Activated T-cell treated with anti-CD3 and anti-CD28 coated beads, Interleukin-2, amount 50 U/mL, for 72 hours (primary cell): Measurements from ENCODE around the gene GSK3B. TPM values are rescaled to one million over a fixed set of nuclear protein-coding genes. Genes with fewer than 3 reads are reported as not detected.
"Not testable (repeated sequence)": the region's sequence is repeated elsewhere in the genome, so short reads cannot be mapped to it uniquely, and the experiment has no call there.

Experiments
- ATAC-seq, 2 donors: fragments of 150-1000 bp; cut with Tn5 transposase; replicated peaks in 1 of 2; 2 replicates each; pipeline ENCODE4 v1.10.0; 2021; ENCODE audit warnings: moderate library complexity in 2 of 2, mild to moderate bottlenecking in 1 of 2
- DNase-seq, 2 donors: peaks; one replicate each; pipeline ENCODE4 v3.0.0; 2021 to 2022; ENCODE audit warnings: mixed read lengths in 1 of 2
- H3K27ac Mint-ChIP-seq: one replicate; pipeline ENCODE4 v1.8.0; 2022; ENCODE audit warnings: mild to moderate bottlenecking, moderate library complexity, mixed read lengths
- H3K27me3 Mint-ChIP-seq: one replicate; pipeline ENCODE4 v1.8.0; 2022; ENCODE audit warnings: low read depth, mixed read lengths
- H3K36me3 Mint-ChIP-seq, 2 donors: one replicate each; pipeline ENCODE4 v1.8.0; 2022; ENCODE audit warnings: mixed read lengths in 2 of 2, mild to moderate bottlenecking in 1 of 2; ENCODE audit not compliant: insufficient read depth in 2 of 2
- H3K4me1 Mint-ChIP-seq: one replicate; pipeline ENCODE4 v1.8.0; 2022; ENCODE audit warnings: low read depth, mixed read lengths
- H3K4me3 Mint-ChIP-seq, 2 donors: one replicate each; pipeline ENCODE4 v1.8.0; 2022; ENCODE audit warnings: mild to moderate bottlenecking in 2 of 2, mixed read lengths in 2 of 2, moderate library complexity in 2 of 2
- H3K9me3 Mint-ChIP-seq, 2 donors: one replicate each; pipeline ENCODE4 v1.8.0; 2022; ENCODE audit warnings: mixed read lengths in 2 of 2
- total RNA-seq, 2 donors: library from RNA; stranded (reverse); gene quantifications; one replicate each; pipeline ENCODE4 v1.2.3, GENCODE V29; 2022

Gene GSK3B
- total RNA-seq, 2 donors from 2014 or later, result 35.4 to 37.5 TPM

DNA sequence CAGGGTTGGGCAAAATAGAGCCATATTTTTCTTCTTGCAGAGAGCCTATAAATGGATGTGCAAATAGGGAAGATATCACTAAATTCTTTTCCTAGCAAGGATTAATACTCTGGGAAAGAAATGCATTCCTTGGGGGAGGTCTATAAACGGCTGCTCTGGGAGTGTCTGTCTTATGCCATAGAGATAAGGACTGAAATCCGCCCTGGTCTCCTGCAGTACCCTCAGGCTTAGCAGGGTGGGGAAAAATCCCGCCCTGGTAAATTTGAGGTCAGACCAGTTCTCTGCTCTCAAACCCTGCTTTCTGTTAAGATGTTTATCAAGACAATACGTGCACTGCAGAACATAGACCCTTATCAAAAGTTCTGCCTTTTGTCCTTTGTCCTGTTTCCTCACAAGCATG lies 205.6 kb downstream of the GSK3B start:
- not testable (repeated sequence) for H3K4me3 Mint-ChIP-seq, DNase-seq, ATAC-seq, H3K27ac Mint-ChIP-seq, H3K9me3 Mint-ChIP-seq, H3K27me3 Mint-ChIP-seq
- H3K4me1 Mint-ChIP-seq, result peaks cover 19% of the 10 kb centered on the region
- H3K36me3 Mint-ChIP-seq, result peaks cover 13 to 14% of the 10 kb centered on the region in 2 donors

DNA sequence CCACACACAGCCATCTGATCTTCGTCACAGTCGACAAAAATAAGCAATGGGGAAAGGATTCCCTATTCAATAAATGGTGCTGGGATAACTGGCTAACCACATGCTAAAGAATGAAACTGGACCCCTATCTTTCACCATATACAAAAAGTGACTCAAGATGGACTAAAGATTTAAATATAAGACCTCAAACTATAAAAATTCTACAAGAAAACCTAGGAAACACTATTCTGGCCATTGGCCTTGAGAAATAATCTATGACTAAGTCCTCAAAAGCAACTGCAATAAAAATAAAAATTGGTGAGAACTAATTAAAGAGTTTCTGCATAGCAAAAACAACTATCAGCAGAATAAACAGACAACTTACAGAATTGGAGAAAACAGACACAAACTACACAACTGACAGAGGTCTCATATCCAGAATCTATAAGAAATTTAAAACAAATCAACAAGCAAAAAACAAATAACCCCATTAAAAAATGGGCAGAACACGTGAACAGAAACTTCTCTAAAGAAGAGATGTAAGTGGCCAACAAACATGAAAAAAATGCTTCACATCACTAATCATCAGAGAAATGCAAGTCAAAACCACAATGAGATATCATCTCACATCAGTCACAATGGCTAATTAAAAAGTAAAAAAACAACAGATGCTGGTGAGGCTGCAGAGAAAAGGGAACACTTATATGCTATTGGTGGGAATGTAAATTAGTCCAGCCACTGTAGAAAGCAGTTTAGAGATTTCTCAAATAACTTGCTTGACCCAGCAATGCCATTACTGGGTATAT lies 208.3 kb downstream of the GSK3B start:
- ATAC-seq, result no peak
- Mint-ChIP-seq H3K4me1 (peaks cover 6% of the 10 kb centered on the region), H3K27me3 (no peaks in the 10 kb centered on the region), H3K4me3 (no peak overlapping the region), H3K27ac (peak overlapping the region; percentile 46), H3K9me3 (peaks cover 3 to 5% of the 10 kb centered on the region in 2 donors), H3K36me3 (peaks cover 13 to 14% of the 10 kb centered on the region in 2 donors)
- no peak for DNase-seq

DNA sequence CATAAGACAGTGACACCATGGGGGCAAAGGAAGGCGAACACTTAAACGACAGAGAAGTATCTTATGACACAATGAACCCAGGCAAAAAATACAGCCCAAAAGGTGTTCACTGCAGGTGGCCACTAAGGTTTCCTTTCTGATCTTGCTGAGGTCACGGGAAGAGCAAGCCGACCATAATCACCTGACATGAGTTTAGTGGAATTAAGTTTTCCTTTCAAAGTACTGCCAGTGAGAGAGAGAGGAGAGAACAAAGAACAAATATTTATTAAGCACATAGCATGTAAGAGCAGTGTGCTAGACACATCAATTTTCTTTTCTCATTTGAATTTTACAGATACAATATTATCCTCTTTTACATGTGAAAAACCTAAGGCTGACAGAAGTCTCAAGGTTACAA lies 210.1 kb downstream of the GSK3B start:
- no peak overlapping the region for H3K4me3 Mint-ChIP-seq
- peak overlapping the region; percentile 38 for H3K27ac Mint-ChIP-seq
- H3K27me3 Mint-ChIP-seq, result no peaks in the 10 kb centered on the region
- H3K36me3 Mint-ChIP-seq, result peaks cover 10 to 12% of the 10 kb centered on the region in 2 donors
- ATAC-seq (no peak), DNase-seq (no peak)
- peaks cover 3 to 5% of the 10 kb centered on the region in 2 donors for H3K9me3 Mint-ChIP-seq
- H3K4me1 Mint-ChIP-seq, result peaks cover 6% of the 10 kb centered on the region

GRCh38 chr3:119883461-119884160 lies 210.6 kb downstream of the GSK3B start:
- peaks cover 8 to 9% of the 10 kb centered on the region in 2 donors for H3K36me3 Mint-ChIP-seq
- H3K27me3 Mint-ChIP-seq, result no peaks in the 10 kb centered on the region
- H3K9me3 Mint-ChIP-seq, result peaks cover 0 to 2% of the 10 kb centered on the region in 2 donors
- ATAC-seq (no peak), DNase-seq (no peak)
- H3K27ac Mint-ChIP-seq, result peak overlapping the region; percentile 38
- peaks cover 6% of the 10 kb centered on the region for H3K4me1 Mint-ChIP-seq
- no peak overlapping the region for H3K4me3 Mint-ChIP-seq

DNA sequence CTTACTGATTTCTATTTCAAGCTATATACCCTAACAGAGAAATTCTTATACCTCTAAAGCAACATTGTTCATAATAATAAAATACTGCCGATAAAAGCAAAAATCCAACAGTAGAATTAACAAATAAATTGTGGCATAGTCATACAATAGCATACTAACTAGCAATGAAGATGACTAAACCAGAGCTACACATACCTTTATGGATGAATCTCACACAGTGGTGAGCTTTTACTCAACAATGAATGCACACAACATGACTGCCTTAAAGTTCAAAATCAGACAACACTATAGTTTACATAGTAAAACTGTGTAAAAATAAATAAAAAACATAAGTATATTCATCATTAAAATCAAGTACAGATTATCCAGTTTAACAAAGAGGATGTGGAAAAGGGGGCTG lies 213.3 kb downstream of the GSK3B start:
- H3K9me3 Mint-ChIP-seq, result no peaks in the 10 kb centered on the region
- ATAC-seq, result no peak
- no peaks in the 10 kb centered on the region for H3K27me3 Mint-ChIP-seq
- DNase-seq, result no peak
- peaks cover 3% of the 10 kb centered on the region for H3K4me1 Mint-ChIP-seq
- peaks cover 2 to 4% of the 10 kb centered on the region in 2 donors for H3K36me3 Mint-ChIP-seq
- H3K27ac Mint-ChIP-seq, result no peak overlapping the region
- no peak overlapping the region for H3K4me3 Mint-ChIP-seq

DNA sequence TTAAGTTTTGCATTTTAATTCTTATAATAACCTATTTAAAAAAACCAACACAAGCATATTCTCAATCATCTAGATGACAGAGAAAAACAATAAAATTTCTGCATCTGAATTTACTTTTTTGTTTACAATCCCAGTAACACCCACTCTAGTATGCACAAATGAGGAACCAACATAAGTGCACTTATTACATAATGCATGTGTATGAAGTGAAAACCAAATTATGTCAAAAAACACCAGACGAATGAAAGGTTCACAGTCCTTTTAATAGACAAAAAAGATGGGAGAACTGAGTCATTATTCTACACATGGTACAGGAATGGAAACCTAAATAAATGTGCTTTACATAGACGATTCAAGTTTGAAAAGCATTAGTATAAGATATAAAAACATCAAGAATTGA lies 220.6 kb downstream of the GSK3B start:
- Mint-ChIP-seq H3K27ac (no peak overlapping the region), H3K36me3 (peaks cover 0 to 3% of the 10 kb centered on the region in 2 donors), H3K4me1 (peaks cover 12% of the 10 kb centered on the region), H3K4me3 (no peak overlapping the region), H3K27me3 (no peaks in the 10 kb centered on the region), H3K9me3 (no peaks in the 10 kb centered on the region)
- ATAC-seq (no peak), DNase-seq (no peak)

GRCh38 chr3:119872773-119873172 lies 221.5 kb downstream of the GSK3B start:
- no peaks in the 10 kb centered on the region for H3K9me3 Mint-ChIP-seq
- DNase-seq (no peak), ATAC-seq (no peak)
- no peak overlapping the region for H3K27ac Mint-ChIP-seq
- no peaks in the 10 kb centered on the region for H3K27me3 Mint-ChIP-seq
- peaks cover 0 to 3% of the 10 kb centered on the region in 2 donors for H3K36me3 Mint-ChIP-seq
- H3K4me3 Mint-ChIP-seq, result no peak overlapping the region
- H3K4me1 Mint-ChIP-seq, result peaks cover 12% of the 10 kb centered on the region

DNA sequence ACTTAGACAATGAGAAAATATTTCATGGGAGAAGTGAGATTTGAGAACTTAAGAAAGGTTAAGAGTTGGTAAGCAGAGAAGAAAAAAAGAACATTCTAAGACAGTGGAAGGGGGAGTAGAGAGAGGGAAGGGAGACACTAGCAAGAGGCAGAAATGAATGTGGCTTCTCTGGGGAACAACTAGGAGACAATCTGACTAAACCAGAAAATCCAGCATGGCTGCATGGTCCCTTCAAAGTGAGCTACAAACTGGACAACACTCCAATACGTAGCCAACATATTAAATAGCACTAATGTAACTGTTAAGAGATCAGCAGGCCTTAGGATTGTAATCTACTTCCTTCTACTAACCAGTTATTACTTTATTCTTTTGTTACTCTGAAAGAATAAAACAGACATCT lies 222.7 kb downstream of the GSK3B start:
- ATAC-seq (no peak), DNase-seq (no peak)
- H3K9me3 Mint-ChIP-seq, result no peaks in the 10 kb centered on the region
- H3K27ac Mint-ChIP-seq, result peak overlapping the region; percentile 2
- H3K4me1 Mint-ChIP-seq, result peaks cover 12% of the 10 kb centered on the region
- peaks cover 0 to 3% of the 10 kb centered on the region in 2 donors for H3K36me3 Mint-ChIP-seq
- no peaks in the 10 kb centered on the region for H3K27me3 Mint-ChIP-seq
- H3K4me3 Mint-ChIP-seq, result no peak overlapping the region

GRCh38 chr3:119870512-119870911 lies 223.7 kb downstream of the GSK3B start:
- Mint-ChIP-seq H3K27ac (peak overlapping the region; percentile 61), H3K4me3 (no peak overlapping the region), H3K27me3 (no peaks in the 10 kb centered on the region), H3K36me3 (peaks cover 0 to 3% of the 10 kb centered on the region in 2 donors), H3K4me1 (peaks cover 12% of the 10 kb centered on the region), H3K9me3 (no peaks in the 10 kb centered on the region)
- ATAC-seq, result no peak
- no peak for DNase-seq

GRCh38 chr3:119864476-119864875 lies 229.8 kb downstream of the GSK3B start:
- no peaks in the 10 kb centered on the region for H3K4me1 Mint-ChIP-seq
- no peak overlapping the region for H3K4me3 Mint-ChIP-seq
- no peak overlapping the region for H3K27ac Mint-ChIP-seq
- no peaks in the 10 kb centered on the region for H3K27me3 Mint-ChIP-seq
- ATAC-seq, result no peak
- H3K9me3 Mint-ChIP-seq, result no peaks in the 10 kb centered on the region
- H3K36me3 Mint-ChIP-seq, result peaks cover 8 to 18% of the 10 kb centered on the region in 2 donors
- no peak for DNase-seq

GRCh38 chr3:119862616-119863015 lies 231.6 kb downstream of the GSK3B start:
- H3K9me3 Mint-ChIP-seq, result no peaks in the 10 kb centered on the region
- ATAC-seq (no peak), DNase-seq (no peak)
- H3K36me3 Mint-ChIP-seq, result peaks cover 12 to 25% of the 10 kb centered on the region in 2 donors
- H3K27me3 Mint-ChIP-seq, result no peaks in the 10 kb centered on the region
- no peak overlapping the region for H3K27ac Mint-ChIP-seq
- peaks cover under 1% of the 10 kb centered on the region for H3K4me1 Mint-ChIP-seq
- H3K4me3 Mint-ChIP-seq, result no peak overlapping the region

- Mint-ChIP-seq H3K27ac (no peak overlapping the region), H3K27me3 (no peaks in the 10 kb centered on the region), H3K9me3 (no peaks in the 10 kb centered on the region), H3K4me1 (peaks cover 6% of the 10 kb centered on the region), H3K36me3 (peaks cover 16 to 30% of the 10 kb centered on the region in 2 donors), H3K4me3 (no peak overlapping the region)
- no peak for DNase-seq
- ATAC-seq, result no peak
These were observed 232.6 kb downstream of the GSK3B start for GRCh38 chr3:119861681-119862080.

DNA sequence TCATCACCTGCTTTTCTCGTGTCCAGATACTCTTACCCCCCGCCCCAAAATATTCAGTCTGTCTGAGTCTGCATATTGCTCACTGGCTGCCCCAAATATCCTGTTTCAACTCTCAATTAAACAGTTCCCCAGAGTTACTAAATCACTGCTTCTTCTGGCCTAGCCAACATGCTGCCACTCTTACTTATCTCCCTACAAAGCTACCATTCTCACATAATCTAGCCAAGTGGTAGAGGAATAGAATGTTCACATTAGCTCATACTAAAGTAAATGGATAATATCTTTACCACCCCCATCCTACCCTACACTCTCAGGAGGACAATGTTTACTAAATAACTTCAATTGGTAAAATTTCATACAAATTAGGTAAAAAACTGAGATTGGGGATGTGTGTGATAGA lies 234.5 kb downstream of the GSK3B start:
- ATAC-seq, result no peak
- Mint-ChIP-seq H3K4me3 (no peak overlapping the region), H3K27ac (no peak overlapping the region), H3K36me3 (peaks cover 20 to 34% of the 10 kb centered on the region in 2 donors), H3K9me3 (peaks cover 1 to 4% of the 10 kb centered on the region in 2 donors), H3K4me1 (peaks cover 6% of the 10 kb centered on the region), H3K27me3 (no peaks in the 10 kb centered on the region)
- DNase-seq, result no peak
